Measurements from ENCODE around the gene MTHFSD. TPM values are rescaled to one million over a fixed set of nuclear protein-coding genes. Genes with fewer than 3 reads are reported as not detected.

The MTHFSD gene
- total RNA-seq, 2 donors from 2014 or later: 23.7 to 43.8 TPM

DNA sequence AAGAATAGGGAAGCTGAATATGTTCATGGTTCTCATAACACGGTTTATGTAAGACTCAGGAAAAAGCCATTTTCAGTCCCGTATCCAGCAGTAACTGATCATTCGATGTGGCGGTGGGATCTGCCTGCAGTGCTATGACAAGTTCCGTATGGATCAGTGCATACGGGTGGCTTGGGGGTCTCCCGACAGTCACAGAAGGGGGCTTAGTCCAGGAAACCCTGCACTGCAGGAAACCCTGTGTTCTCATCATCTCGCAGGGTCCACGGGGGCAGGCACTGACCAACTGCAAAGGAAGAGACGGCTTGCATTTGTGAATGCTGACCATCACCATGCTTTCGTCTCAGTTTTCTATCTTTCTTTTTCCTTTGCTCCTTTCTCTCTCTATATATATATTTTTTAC lies 7.7 kb downstream of the MTHFSD start:
- Histone ChIP-seq H3K27ac (peak overlapping the region in 1 of 2 donors; percentile 50), H3K36me3 (peaks cover 0 to 5% of the 10 kb centered on the region in 2 donors), H3K4me1 (replicated peaks) (peaks cover 13% of the 10 kb centered on the region), H3K27me3 (replicated peaks; ENCODE audit: insufficient read depth) (no peaks in the 10 kb centered on the region), H3K4me3 (no peak overlapping the region), H3K9me3 (no peaks in the 10 kb centered on the region)
- no peak for TF ChIP-seq POLR2AphosphoS5 (IDR thresholded peaks at IDR 0.05)
- TF ChIP-seq CTCF (IDR thresholded peaks at IDR 0.05): no peak
- TF ChIP-seq POLR2A (IDR thresholded peaks at IDR 0.05): no peak
- no peak for DNase-seq (ENCODE audit: low spot score)
- 95% methylated on average over 11 of the region's 11 CpGs for WGBS
- intact Hi-C loops (cut with DNase I): no loop called here

- DNase-seq (ENCODE audit: low spot score): peak; percentile 43
- WGBS: 65% methylated on average over 8 of the region's 8 CpGs
- intact Hi-C loops (cut with DNase I): no loop called here
- H3K27me3 ChIP-seq (replicated peaks; ENCODE audit: insufficient read depth): no peaks in the 10 kb centered on the region
- TF ChIP-seq POLR2A (IDR thresholded peaks at IDR 0.05) (no peak), CTCF (IDR thresholded peaks at IDR 0.05) (no peak), POLR2AphosphoS5 (IDR thresholded peaks at IDR 0.05) (peak; percentile 37)
- peak overlapping the region in 1 of 2 donors; percentile 3 for H3K4me3 ChIP-seq
- no peaks in the 10 kb centered on the region for H3K9me3 ChIP-seq
- peaks cover 1 to 6% of the 10 kb centered on the region in 2 donors for H3K36me3 ChIP-seq
- peaks cover 13% of the 10 kb centered on the region for H3K4me1 ChIP-seq (replicated peaks)
- peak overlapping the region; percentile 50 to 64 for H3K27ac ChIP-seq
Observed at GRCh38 chr16:86546638-86547013, 8.4 kb downstream of the MTHFSD start.

- peak; percentile 30 for DNase-seq (ENCODE audit: low spot score)
- no peaks in the 10 kb centered on the region for H3K27me3 ChIP-seq (replicated peaks; ENCODE audit: insufficient read depth)
- TF ChIP-seq POLR2A (IDR thresholded peaks at IDR 0.05) (no peak), CTCF (IDR thresholded peaks at IDR 0.05) (no peak), POLR2AphosphoS5 (IDR thresholded peaks at IDR 0.05) (peak; percentile 55)
- no peaks in the 10 kb centered on the region for H3K9me3 ChIP-seq
- H3K36me3 ChIP-seq: peaks cover 5 to 10% of the 10 kb centered on the region in 2 donors
- H3K27ac ChIP-seq: peak overlapping the region; percentile 50 to 64
- peak overlapping the region in 1 of 2 donors; percentile 3 for H3K4me3 ChIP-seq
- peaks cover 13% of the 10 kb centered on the region for H3K4me1 ChIP-seq (replicated peaks)
- intact Hi-C loops (cut with DNase I): no loop called here
- WGBS: 45% methylated on average over 19 of the region's 19 CpGs
Observed at GRCh38 chr16:86545954-86546637, 8.9 kb downstream of the MTHFSD start.

GRCh38 chr16:86545481-86545880 lies 9.6 kb downstream of the MTHFSD start:
- H3K36me3 ChIP-seq: peaks cover 5 to 14% of the 10 kb centered on the region in 2 donors
- WGBS: 77% methylated on average over 12 of the region's 12 CpGs

More at GRCh38 chr16:86545481-86545880, 9.6 kb downstream of the MTHFSD start:
- no peak for TF ChIP-seq POLR2AphosphoS5 (IDR thresholded peaks at IDR 0.05)
- TF ChIP-seq CTCF (IDR thresholded peaks at IDR 0.05): no peak
- no peak for TF ChIP-seq POLR2A (IDR thresholded peaks at IDR 0.05)
- Histone ChIP-seq H3K4me3 (no peak overlapping the region), H3K27ac (peak overlapping the region; percentile 50 to 64), H3K4me1 (replicated peaks) (peaks cover 13% of the 10 kb centered on the region), H3K9me3 (no peaks in the 10 kb centered on the region), H3K27me3 (replicated peaks; ENCODE audit: insufficient read depth) (no peaks in the 10 kb centered on the region)
- intact Hi-C loops (cut with DNase I): no loop called here
- DNase-seq (ENCODE audit: low spot score): no peak
